AG10803 (cell line): ENCODE measurements around the gene KANK3.

Experiments
- DNase-seq: peaks from one replicate; pipeline ENCODE4 v3.0.0; 2010; ENCODE audit warnings: low read depth
- H3K4me3 ChIP-seq: 2 replicates; pipeline ENCODE4 v1.5.1; 2011; ENCODE audit warnings: mild to moderate bottlenecking, low read length, control low read depth
- TF ChIP-seq, protein P1 (sequence below): conservative IDR thresholded peaks from 2 replicates; pipeline ENCODE4 v1.5.1; 2011; ENCODE audit warnings: mild to moderate bottlenecking, low read length, control low read depth, inconsistent platforms

KANK3 gene

DNA sequence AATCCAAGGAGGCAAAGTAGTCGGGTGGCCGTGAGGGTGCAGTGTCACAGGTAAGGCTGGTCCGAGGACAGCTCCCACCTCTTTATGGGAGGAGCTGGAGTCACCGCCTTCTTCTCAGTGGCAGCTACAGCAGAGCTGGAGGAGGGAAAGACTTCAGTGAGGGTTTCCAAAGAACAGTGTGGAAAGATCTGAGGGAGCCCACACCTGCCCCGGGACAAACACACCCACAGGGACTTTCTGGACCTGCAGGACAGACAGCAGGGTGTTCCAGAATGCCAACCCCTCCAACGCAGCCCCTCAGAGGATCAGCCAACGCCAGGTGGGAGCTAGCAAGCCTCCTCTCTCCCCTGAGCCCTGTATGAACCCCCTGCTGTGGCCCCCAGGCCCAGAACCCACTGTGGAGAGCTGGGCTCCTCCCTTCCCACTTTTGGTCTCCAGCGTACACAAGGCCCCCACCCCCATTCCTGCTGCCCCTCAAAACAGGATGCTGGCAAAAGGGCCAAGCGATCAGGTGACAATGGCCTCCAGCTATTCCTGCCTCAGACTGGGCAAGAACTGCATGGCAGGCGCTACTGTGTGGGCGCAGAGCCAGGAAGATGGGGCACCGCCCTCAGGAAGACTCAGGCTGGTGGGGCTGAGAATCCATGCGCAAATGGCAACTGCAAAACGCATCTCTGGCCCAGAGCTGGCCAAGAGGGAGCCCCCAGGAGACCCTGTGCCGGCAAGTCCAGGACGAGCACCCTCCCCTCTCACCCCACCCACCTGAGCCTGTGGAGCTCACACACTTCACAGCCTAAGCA, 31.4 kb downstream of the KANK3 start:
- TF ChIP-seq, protein P1, sequence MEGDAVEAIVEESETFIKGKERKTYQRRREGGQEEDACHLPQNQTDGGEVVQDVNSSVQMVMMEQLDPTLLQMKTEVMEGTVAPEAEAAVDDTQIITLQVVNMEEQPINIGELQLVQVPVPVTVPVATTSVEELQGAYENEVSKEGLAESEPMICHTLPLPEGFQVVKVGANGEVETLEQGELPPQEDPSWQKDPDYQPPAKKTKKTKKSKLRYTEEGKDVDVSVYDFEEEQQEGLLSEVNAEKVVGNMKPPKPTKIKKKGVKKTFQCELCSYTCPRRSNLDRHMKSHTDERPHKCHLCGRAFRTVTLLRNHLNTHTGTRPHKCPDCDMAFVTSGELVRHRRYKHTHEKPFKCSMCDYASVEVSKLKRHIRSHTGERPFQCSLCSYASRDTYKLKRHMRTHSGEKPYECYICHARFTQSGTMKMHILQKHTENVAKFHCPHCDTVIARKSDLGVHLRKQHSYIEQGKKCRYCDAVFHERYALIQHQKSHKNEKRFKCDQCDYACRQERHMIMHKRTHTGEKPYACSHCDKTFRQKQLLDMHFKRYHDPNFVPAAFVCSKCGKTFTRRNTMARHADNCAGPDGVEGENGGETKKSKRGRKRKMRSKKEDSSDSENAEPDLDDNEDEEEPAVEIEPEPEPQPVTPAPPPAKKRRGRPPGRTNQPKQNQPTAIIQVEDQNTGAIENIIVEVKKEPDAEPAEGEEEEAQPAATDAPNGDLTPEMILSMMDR, result no peak
- DNase-seq, result no peak
- no peak overlapping the region for H3K4me3 ChIP-seq

DNA sequence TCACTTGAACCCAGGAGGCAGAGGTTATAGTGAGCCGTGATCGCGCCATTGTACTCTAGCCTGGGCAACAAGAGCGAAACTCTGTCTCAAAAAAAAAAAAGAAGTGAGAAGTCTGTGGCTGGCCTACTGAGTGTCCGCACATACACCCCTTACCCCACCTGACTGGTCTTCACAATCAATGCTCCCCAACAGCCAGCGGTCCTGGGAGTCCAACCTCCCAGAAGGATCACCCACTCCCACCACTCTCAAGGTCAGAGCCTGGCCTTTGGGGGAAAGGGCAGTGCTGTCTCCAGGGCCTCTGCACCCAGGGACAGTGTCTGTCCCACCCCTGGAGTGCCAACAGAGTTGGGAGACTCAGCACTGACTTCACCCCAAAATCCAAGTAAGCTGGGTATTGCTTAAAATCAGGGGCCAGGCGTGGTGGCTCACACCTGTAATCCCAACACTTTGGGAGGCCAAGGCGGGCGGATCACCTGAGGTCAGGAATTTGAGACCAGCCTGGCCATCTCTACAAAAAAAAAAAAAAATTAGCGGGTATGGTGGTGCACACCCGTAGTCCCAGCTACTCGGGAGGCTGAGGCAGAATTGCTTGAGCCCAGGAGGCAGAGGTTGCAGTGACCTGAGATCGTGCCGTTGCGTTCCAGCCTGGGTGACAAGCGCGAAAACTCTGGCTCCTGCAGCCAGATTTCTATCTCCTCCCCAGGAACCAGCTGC, 32.6 kb downstream of the KANK3 start:
- no peak overlapping the region for H3K4me3 ChIP-seq
- DNase-seq, result no peak
- TF ChIP-seq, protein P1, result no peak

DNA sequence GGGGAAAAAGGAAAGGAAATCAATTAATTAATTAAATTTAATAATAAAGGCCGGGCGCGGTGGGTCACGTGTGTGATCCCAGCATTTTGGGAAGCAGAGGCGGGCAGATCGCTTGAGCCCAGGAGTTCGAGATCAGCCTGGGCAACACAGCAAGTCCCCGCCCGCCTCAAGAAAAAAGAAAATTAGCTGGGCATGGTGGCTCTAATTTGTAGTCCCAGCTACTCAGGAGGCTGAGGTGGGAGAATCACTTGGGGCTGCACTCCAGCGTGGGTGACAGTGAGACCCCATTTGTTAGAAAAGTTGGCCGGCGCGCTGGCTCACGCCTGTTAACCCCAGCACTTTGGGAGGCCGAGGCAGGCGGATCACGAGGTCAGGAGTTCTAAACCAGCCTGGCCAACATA, 34.2 kb downstream of the KANK3 start:
- no peak overlapping the region for H3K4me3 ChIP-seq
- TF ChIP-seq, protein P1, result no peak
- no peak for DNase-seq

DNA sequence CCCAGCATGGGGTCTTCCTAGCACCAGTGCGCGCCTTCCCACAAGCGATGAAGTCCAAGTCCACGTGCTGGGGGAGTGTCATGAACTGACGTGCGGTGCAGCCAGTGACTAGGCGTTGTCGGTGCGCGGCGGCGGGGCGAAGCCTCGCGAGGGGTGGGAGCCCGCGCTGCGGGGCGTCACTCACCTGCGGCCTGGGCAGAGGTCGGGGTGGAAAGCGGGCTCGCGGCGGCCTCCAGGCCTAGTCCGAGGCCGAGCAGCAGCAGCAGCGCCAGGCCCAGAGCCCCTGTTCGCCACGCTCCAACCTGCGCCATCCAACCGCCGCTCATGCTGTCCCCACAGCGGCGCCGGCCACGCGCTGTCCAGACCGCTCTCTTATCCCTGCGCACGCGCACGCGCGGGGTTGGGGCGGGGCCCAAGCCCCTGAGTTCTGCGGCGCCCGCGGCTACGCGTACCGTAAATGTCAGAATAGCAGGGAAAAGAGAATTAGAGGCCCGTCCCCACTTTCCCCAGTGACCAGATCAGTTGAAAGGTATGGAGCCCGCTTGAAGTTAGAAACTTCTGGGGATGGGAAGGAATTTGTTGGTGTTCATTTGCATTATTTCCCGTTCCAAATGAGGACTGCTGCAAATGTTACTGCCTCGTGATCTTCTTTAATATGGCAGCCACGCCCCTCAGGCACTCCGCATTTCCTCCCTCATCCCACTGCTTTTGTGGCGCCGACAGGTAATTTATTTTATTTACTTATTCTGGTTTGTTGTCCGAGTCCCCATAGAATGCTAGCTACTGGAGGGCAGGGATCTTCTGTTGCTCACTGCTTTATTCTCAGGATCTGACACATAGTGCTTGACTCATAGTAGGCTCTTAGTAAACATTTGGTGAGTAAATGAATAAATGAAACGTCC, 34.8 kb downstream of the KANK3 start, which contains the start of gene CD320:
Gene CD320, minus strand, starts transcription at position 394 of the 902 bp plus-strand sequence. Its CDS starts 68 bp downstream, at position 326.
- TF ChIP-seq, protein P1, result no peak
- peak; percentile 83 for DNase-seq
- peak within 1 kb of the TSS; percentile 66 for H3K4me3 ChIP-seq

DNA sequence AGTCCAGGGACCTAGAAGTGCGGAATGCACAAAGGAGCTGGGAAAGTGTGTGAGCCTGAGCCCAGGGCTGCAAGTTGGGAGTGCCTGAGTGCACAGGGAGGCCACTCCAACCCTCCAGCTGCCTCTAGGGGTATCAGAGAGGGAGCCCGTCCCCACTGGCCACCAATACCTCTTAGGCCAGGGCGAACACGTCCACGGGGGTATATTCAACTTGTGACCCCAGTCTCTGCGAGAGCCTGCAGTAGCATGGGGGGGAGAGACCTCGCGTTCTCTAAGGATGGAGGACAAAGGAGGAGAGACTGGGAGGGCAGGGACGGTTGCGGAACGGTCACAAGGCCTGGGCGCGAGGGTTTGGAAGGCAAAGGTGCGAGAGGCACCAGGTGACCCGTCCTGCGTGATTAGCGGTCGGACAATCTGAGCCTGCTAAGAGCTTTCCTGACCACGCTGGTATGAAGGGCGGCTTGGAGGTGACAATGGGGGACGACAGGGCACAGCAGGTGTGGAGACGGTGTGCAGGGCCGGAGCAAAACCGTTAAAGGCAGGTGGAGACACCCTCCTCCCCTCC, 35.6 kb downstream of the KANK3 start:
- no peak for DNase-seq

More for the DNA sequence above, 35.6 kb downstream of the KANK3 start:
- TF ChIP-seq, protein P1, result no peak
- H3K4me3 ChIP-seq, result peak overlapping the region; percentile 66
